ENCODE results near the gene MICAL3.

MICAL3 gene

DNA sequence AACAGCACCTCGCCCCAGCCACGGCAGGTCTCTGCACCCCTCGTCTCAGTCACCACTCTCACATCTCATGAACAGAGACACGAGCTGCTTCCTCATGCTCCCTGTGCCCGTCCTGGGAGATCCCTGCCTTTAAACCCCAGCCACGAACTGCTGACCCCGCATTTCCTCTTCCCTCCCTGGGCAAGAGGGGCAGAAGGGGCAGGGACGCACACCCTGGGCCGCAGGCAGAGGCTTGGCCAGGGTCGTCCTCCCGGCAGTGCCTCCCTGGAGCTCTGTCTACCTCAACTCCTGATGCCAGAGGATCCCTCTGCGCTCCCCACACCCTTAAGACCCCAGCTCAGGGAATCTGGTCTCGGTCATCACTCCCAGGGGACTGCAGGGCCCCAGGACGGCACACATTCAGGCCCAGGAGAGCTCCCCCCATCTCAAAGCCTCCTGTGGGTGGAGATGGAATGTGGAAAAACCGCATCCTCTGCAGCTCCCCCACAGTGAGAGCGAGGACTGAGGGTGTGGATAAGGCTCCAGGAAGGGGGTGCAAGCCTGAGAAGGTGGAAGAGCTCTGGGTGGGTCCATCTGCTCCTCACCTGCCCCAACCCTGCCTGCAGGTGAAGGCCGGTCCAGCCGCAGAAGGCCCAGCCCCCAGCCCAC lies 251.3 kb downstream of the MICAL3 start:
- TF ChIP-seq, protein P1, sequence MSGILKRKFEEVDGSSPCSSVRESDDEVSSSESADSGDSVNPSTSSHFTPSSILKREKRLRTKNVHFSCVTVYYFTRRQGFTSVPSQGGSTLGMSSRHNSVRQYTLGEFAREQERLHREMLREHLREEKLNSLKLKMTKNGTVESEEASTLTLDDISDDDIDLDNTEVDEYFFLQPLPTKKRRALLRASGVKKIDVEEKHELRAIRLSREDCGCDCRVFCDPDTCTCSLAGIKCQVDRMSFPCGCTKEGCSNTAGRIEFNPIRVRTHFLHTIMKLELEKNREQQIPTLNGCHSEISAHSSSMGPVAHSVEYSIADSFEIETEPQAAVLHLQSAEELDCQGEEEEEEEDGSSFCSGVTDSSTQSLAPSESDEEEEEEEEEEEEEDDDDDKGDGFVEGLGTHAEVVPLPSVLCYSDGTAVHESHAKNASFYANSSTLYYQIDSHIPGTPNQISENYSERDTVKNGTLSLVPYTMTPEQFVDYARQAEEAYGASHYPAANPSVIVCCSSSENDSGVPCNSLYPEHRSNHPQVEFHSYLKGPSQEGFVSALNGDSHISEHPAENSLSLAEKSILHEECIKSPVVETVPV (CRISPR knock-in tag; IDR thresholded peaks at IDR 0.05), result no peak
- no peak for TF ChIP-seq ZNF565 (CRISPR knock-in tag; conservative IDR thresholded peaks at IDR 0.05; ENCODE audit: low read depth)
- TF ChIP-seq ZNF8 (CRISPR knock-in tag; IDR thresholded peaks at IDR 0.05), result no peak
- TF ChIP-seq ISL1 (CRISPR knock-in tag; IDR thresholded peaks at IDR 0.05), result no peak
- TF ChIP-seq, protein P2, sequence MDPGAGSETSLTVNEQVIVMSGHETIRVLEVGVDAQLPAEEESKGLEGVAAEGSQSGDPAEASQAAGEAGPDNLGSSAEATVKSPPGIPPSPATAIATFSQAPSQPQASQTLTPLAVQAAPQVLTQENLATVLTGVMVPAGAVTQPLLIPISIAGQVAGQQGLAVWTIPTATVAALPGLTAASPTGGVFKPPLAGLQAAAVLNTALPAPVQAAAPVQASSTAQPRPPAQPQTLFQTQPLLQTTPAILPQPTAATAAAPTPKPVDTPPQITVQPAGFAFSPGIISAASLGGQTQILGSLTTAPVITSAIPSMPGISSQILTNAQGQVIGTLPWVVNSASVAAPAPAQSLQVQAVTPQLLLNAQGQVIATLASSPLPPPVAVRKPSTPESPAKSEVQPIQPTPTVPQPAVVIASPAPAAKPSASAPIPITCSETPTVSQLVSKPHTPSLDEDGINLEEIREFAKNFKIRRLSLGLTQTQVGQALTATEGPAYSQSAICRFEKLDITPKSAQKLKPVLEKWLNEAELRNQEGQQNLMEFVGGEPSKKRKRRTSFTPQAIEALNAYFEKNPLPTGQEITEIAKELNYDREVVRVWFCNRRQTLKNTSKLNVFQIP (CRISPR knock-in tag; IDR thresholded peaks at IDR 0.05; ENCODE audit: borderline replicate concordance, low read depth), result no peak
- no peak for TF ChIP-seq CSDC2 (CRISPR knock-in tag; IDR thresholded peaks at IDR 0.05)
- no peak for TF ChIP-seq TOX (CRISPR knock-in tag; IDR thresholded peaks at IDR 0.05; ENCODE audit: borderline replicate concordance)
- no peak for TF ChIP-seq GLIS3 (CRISPR knock-in tag; IDR thresholded peaks at IDR 0.05)
- TF ChIP-seq OSR1 (CRISPR knock-in tag; IDR thresholded peaks at IDR 0.05), result no peak
- no peak for TF ChIP-seq ZFP3 (CRISPR knock-in tag; IDR thresholded peaks at IDR 0.05)
- TF ChIP-seq, protein P3, sequence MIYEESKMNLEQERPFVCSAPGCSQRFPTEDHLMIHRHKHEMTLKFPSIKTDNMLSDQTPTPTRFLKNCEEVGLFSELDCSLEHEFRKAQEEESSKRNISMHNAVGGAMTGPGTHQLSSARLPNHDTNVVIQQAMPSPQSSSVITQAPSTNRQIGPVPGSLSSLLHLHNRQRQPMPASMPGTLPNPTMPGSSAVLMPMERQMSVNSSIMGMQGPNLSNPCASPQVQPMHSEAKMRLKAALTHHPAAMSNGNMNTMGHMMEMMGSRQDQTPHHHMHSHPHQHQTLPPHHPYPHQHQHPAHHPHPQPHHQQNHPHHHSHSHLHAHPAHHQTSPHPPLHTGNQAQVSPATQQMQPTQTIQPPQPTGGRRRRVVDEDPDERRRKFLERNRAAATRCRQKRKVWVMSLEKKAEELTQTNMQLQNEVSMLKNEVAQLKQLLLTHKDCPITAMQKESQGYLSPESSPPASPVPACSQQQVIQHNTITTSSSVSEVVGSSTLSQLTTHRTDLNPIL (CRISPR knock-in tag; IDR thresholded peaks at IDR 0.05; ENCODE audit: low read depth), result no peak
- TF ChIP-seq, protein P4, sequence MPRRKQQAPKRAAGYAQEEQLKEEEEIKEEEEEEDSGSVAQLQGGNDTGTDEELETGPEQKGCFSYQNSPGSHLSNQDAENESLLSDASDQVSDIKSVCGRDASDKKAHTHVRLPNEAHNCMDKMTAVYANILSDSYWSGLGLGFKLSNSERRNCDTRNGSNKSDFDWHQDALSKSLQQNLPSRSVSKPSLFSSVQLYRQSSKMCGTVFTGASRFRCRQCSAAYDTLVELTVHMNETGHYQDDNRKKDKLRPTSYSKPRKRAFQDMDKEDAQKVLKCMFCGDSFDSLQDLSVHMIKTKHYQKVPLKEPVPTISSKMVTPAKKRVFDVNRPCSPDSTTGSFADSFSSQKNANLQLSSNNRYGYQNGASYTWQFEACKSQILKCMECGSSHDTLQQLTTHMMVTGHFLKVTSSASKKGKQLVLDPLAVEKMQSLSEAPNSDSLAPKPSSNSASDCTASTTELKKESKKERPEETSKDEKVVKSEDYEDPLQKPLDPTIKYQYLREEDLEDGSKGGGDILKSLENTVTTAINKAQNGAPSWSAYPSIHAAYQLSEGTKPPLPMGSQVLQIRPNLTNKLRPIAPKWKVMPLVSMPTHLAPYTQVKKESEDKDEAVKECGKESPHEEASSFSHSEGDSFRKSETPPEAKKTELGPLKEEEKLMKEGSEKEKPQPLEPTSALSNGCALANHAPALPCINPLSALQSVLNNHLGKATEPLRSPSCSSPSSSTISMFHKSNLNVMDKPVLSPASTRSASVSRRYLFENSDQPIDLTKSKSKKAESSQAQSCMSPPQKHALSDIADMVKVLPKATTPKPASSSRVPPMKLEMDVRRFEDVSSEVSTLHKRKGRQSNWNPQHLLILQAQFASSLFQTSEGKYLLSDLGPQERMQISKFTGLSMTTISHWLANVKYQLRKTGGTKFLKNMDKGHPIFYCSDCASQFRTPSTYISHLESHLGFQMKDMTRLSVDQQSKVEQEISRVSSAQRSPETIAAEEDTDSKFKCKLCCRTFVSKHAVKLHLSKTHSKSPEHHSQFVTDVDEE (CRISPR knock-in tag; IDR thresholded peaks at IDR 0.05), result no peak
- TF ChIP-seq PPARA (CRISPR knock-in tag; IDR thresholded peaks at IDR 0.05; ENCODE audit: borderline replicate concordance), result no peak
- TF ChIP-seq ZNF70 (CRISPR knock-in tag; IDR thresholded peaks at IDR 0.05), result no peak
- no peak for TF ChIP-seq RARB (CRISPR knock-in tag; IDR thresholded peaks at IDR 0.05)
- ATAC-seq, result peak; percentile 56

DNA sequence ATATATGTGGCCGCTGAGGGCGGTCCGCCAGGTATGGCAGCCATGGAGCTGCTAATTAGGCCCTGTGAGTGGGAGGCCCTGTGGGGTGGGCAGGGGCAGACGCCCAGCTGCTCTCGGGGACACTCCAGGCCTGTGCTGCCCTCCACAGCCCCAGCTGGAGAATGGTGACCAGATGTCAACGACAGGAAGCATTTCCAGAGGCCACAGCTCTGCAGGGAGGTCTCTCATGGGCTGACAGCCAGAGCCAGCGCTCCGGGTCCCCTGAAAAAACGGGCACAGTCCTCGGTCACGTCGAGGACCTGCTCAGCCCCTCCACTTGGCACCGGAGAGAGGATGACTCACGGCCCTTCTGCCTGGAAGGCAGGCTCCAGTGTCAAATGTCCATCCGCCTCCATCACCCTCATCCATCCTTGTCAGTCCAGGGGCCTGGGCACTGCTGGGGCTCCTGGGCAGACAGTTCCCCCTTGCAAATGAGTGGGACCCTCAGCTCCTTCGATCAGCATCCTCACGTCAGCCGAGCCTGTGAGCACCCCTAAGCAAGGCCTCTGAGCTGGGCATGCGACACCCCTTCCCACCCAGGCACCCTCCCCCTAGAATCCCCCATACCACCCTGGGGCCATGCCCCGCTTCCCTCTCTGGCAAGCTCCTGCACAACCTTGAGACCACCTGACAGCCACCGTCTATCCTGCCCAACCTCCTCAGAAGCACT lies 252.0 kb downstream of the MICAL3 start:
- TF ChIP-seq, protein P5, sequence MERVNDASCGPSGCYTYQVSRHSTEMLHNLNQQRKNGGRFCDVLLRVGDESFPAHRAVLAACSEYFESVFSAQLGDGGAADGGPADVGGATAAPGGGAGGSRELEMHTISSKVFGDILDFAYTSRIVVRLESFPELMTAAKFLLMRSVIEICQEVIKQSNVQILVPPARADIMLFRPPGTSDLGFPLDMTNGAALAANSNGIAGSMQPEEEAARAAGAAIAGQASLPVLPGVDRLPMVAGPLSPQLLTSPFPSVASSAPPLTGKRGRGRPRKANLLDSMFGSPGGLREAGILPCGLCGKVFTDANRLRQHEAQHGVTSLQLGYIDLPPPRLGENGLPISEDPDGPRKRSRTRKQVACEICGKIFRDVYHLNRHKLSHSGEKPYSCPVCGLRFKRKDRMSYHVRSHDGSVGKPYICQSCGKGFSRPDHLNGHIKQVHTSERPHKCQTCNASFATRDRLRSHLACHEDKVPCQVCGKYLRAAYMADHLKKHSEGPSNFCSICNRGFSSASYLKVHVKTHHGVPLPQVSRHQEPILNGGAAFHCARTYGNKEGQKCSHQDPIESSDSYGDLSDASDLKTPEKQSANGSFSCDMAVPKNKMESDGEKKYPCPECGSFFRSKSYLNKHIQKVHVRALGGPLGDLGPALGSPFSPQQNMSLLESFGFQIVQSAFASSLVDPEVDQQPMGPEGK (CRISPR knock-in tag; IDR thresholded peaks at IDR 0.05; ENCODE audit: borderline replicate concordance), result no peak
- TF ChIP-seq SNAI2 (CRISPR knock-in tag; IDR thresholded peaks at IDR 0.05), result no peak
- peak; percentile 54; the same call in 1 of the 2 replicates for TF ChIP-seq TCF4 (CRISPR knock-in tag; IDR thresholded peaks at IDR 0.05; ENCODE audit: borderline replicate concordance)
- peak; percentile 54 for ATAC-seq

DNA sequence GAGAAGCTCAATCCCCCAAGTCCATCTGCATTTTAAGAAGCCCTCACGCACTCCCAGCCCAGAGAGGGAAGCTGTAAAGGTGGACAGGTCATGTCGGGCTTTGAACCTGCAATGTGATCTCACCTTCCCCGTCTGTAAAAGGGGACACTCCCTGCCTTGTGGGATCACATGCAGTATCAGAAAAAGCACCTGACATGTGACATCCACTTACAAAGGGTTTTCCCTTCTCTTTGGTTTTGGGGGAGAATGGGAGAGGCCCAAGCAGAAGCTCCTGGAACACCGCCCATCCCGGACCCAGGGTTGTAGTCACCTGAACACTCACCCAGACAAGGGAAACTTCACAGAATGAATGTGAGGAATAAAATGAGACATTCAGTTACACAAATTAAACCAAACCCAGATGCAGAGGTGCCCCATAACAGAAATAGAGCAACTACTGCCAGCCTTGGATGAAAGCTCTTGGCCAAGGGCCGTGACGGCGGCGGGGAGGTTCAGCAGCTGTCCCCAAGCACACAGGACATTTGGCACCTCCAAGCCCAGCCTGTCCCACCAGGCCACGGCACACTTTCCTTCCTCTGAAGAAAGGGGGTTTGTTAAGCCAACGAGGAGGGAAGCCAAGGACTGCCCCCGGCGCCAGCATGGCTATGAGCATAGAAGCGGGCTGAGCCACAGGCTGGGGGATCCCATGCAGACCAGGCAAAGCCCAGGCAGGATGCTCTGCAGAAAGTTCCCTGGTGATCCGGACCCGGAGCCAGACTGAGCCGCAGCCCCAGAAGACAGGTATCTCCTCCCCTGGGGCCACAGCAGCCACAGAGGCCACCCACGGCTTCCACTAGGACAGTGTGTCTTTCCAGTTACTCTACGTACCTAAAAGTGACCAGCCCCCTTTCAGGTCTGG lies 253.9 kb downstream of the MICAL3 start:
- ATAC-seq, result no peak
- TF ChIP-seq CSDC2 (CRISPR knock-in tag; IDR thresholded peaks at IDR 0.05) (no peak), TOX (CRISPR knock-in tag; IDR thresholded peaks at IDR 0.05; ENCODE audit: borderline replicate concordance) (no peak), TCF4 (CRISPR knock-in tag; IDR thresholded peaks at IDR 0.05; ENCODE audit: borderline replicate concordance) (no peak), PPARA (CRISPR knock-in tag; IDR thresholded peaks at IDR 0.05; ENCODE audit: borderline replicate concordance) (no peak), RARB (CRISPR knock-in tag; IDR thresholded peaks at IDR 0.05) (no peak), ZFP3 (CRISPR knock-in tag; IDR thresholded peaks at IDR 0.05) (no peak)
- TF ChIP-seq, protein P1 (CRISPR knock-in tag; IDR thresholded peaks at IDR 0.05), result no peak
- TF ChIP-seq, protein P4 (CRISPR knock-in tag; IDR thresholded peaks at IDR 0.05), result no peak
